ENCODE results near the gene MAST4.

Gene MAST4

DNA sequence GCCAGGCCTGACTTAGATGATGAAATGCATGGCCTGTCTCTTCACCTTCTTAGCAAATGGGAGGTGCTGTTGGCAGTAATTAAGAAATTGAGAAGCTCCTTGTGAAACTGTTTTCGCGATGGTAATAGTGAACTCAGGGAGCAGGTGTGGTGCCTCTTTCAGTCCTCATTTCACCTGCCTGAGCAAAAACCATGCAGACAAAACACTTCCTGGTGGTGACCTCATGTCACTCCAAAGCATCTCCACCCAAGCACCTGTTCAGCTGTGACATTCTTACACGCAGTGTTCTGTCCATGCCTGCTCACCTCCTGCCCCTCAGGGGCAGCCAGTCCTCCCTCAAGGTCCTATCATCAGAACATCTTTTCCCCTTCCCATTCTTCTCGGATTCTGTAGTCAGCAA is 453.9 kb downstream of the MAST4 start:
- no peak for FAIRE-seq
- DNase-seq (ENCODE audit: insufficient read length) = no peak
- TF ChIP-seq TAF1 (IDR thresholded peaks at IDR 0.05; ENCODE audit: borderline replicate concordance, low read depth, low read length) (no peak), POLR2AphosphoS5 (IDR thresholded peaks at IDR 0.05; ENCODE audit: low read depth, low read length) (no peak), POLR2A (IDR thresholded peaks at IDR 0.05; ENCODE audit: low read depth, low read length) (no peak)

DNA sequence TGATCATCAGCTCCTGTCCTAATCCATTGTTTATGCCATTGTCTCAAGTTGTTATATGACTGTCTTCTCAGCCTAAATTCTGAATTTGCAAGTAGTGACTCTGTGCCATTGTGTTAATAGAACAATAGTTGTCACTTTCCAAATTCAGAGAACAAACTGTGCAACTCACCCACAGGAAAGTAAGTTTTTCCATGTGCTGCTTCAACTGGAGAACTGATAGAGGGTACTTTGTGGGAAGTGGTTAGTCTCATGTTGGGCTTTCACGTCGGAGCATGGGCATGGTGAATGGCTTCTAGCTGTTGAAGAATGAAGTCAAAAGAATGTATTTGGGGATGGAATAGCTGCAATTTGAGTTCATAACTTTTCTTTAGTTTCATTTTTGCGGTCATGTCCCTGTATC is 454.4 kb downstream of the MAST4 start:
- FAIRE-seq = no peak

DNA sequence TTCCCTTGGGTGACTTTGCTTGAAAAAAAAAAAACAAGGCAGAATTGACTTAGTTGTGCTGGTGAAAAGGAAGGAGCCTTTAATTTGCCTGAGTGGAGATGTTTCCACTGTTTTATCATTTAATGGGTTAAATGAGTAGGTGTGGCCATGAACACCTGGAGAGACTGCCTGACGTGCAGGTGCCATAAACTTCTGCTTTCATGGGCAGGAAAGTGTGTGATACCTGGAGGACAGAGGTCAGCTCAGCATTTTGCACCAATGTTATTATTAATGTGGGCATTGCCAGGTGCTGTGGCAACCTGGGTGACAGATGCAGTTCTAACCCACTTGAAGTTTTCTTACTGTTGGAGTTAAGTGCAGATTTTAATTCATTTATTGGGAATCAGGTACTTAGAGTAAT is 455.0 kb downstream of the MAST4 start:
- FAIRE-seq = no peak
- TF ChIP-seq POLR2AphosphoS5 (IDR thresholded peaks at IDR 0.05; ENCODE audit: low read depth, low read length) (no peak), POLR2A (IDR thresholded peaks at IDR 0.05; ENCODE audit: low read depth, low read length) (no peak), TAF1 (IDR thresholded peaks at IDR 0.05; ENCODE audit: borderline replicate concordance, low read depth, low read length) (no peak)
- DNase-seq (ENCODE audit: insufficient read length) = no peak

More for the DNA sequence above, 454.4 kb downstream of the MAST4 start:
- TF ChIP-seq POLR2AphosphoS5 (IDR thresholded peaks at IDR 0.05; ENCODE audit: low read depth, low read length) (no peak), POLR2A (IDR thresholded peaks at IDR 0.05; ENCODE audit: low read depth, low read length) (no peak), TAF1 (IDR thresholded peaks at IDR 0.05; ENCODE audit: borderline replicate concordance, low read depth, low read length) (no peak)
- no peak for DNase-seq (ENCODE audit: insufficient read length)

DNA sequence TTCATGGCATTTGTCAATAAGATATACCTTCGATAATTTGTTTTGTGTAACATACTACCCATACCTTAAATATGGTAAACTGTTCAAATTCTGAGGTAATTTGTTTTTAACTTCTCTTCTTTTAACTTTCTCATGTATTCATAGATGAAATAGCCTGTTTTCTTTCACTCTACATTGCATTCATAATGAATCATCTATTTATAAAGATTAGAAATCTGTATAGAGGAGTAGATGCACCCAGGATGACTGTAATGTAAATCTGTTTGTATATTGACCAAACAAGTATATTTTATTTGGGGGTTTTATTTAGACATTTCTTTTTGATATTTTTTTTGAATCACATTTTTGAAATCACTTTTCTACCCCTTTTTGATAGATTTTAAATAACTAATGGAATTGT is 455.8 kb downstream of the MAST4 start:
- no peak for FAIRE-seq
- TF ChIP-seq TAF1 (IDR thresholded peaks at IDR 0.05; ENCODE audit: borderline replicate concordance, low read depth, low read length) = no peak
- TF ChIP-seq POLR2A (IDR thresholded peaks at IDR 0.05; ENCODE audit: low read depth, low read length) = no peak
- TF ChIP-seq POLR2AphosphoS5 (IDR thresholded peaks at IDR 0.05; ENCODE audit: low read depth, low read length) = no peak

DNA sequence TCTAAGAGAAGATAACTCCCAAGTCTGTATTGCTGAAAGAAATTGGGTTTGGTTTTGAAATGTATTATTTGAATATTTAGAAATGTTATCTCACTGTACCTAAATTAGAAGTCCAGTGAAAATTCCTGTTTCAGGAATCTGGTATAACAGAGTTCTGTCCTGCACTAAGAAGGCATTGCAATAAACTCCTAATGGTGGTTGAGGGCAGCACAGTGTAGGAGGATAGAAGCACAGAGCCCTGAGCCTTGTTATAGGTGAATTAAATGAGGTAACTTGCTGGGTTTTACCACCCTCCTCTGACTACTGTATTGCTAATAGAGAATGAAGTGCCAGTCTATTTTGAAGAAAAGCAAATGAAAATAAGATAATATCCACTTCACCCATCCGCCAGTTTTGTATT is 457.0 kb downstream of the MAST4 start:
- TF ChIP-seq POLR2A (IDR thresholded peaks at IDR 0.05; ENCODE audit: low read depth, low read length) = no peak
- TF ChIP-seq POLR2AphosphoS5 (IDR thresholded peaks at IDR 0.05; ENCODE audit: low read depth, low read length) = no peak
- no peak for TF ChIP-seq TAF1 (IDR thresholded peaks at IDR 0.05; ENCODE audit: borderline replicate concordance, low read depth, low read length)
- DNase-seq (ENCODE audit: insufficient read length) (no peak), FAIRE-seq (no peak)

More for the DNA sequence above, 455.8 kb downstream of the MAST4 start:
- DNase-seq (ENCODE audit: insufficient read length) = no peak

DNA sequence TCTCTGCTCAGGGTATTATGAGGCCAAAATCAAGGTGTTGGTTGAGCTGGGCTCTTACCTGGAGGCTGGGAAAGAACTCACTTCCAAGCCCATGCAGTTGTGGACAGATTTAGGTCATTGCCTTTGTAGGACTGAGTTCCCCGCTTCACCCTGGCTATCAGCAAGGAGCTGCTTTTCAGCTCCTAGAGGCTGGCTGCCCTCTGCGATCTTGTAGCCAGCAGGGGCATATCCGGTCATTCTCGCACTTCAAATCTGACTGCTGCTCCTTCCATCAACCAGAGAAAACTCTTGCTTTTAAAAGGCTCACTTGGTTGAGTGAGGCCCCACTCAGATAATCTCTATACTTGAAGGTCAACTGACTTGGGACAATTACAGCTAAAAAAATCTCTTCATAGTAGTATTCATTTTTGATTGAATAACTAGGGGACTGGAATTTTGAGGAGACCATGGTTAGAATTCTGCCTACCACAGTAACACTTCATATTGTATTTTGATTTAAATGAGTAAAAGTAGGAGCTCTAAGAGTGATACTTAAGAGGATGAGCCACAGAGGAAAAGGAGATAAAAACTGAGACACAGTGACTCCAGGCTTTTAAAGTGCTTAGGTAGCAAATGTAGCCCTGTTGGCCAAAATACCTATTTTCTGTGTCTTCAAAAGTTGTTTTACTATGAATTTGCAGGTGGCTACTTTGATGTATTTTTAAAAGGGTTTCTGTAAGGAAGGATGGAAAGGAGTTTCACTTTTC is 463.0 kb downstream of the MAST4 start:
- no peak for TF ChIP-seq POLR2AphosphoS5 (IDR thresholded peaks at IDR 0.05; ENCODE audit: low read depth, low read length)
- no peak for TF ChIP-seq POLR2A (IDR thresholded peaks at IDR 0.05; ENCODE audit: low read depth, low read length)
- no peak for TF ChIP-seq TAF1 (IDR thresholded peaks at IDR 0.05; ENCODE audit: borderline replicate concordance, low read depth, low read length)
- FAIRE-seq (no peak), DNase-seq (ENCODE audit: insufficient read length) (no peak)

DNA sequence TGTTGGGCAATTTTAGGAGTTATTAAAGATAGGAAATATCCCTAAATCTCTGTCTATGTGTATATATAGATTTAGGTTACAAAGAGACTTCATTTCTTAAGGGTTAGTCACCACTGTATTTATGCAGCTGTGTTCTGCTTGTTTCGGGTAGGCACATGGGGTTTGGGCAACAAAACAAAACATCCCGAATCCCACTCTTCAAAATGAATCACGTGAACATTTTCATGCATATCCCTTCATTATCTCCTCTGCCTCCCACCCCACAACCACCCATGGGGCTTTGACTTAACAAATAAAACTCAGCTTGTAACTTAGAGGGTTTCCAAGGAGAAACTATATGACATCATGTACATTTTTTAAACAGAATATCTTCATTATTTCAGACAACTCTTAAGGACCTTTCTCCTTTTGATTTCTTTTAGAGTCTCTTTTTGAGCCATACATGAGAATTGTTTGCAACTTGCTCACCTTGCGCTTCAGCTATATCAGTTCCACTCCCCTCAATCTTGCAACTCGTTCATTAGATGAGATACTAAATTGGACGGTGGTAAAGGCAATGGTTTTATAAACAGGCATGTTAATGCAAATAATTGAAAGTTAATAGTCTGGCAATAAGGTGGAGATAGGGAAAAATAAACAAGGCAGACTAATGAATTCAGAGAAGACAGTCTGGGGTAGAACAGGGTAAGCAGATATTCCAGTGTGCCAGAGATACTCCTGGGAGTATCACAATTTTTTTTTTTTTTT is 463.7 kb downstream of the MAST4 start:
- DNase-seq (ENCODE audit: insufficient read length) (no peak), FAIRE-seq (no peak)
- no peak for TF ChIP-seq POLR2AphosphoS5 (IDR thresholded peaks at IDR 0.05; ENCODE audit: low read depth, low read length)
- no peak for TF ChIP-seq TAF1 (IDR thresholded peaks at IDR 0.05; ENCODE audit: borderline replicate concordance, low read depth, low read length)
- TF ChIP-seq POLR2A (IDR thresholded peaks at IDR 0.05; ENCODE audit: low read depth, low read length) = no peak

DNA sequence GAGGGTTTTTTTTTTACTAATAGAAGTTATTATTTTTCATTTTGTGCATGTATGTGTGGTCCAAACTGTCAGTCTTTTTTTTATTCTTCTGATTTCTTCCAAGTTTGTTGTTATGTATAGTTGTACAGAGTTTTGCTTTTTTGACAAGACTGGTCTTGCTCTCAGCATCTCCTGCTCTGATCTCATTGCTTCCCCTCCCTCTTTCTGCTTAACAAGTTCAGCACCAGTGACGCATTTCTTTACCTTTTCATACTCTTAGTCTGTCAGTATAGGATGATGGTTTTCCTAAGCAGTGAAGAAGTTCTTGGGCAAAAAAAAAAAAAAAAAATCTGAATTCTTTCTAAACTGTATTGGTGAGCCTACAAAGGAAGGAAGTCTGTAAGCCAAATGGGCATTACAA is 465.3 kb downstream of the MAST4 start:
- FAIRE-seq (no peak), DNase-seq (ENCODE audit: insufficient read length) (no peak)
- TF ChIP-seq POLR2AphosphoS5 (IDR thresholded peaks at IDR 0.05; ENCODE audit: low read depth, low read length) (no peak), TAF1 (IDR thresholded peaks at IDR 0.05; ENCODE audit: borderline replicate concordance, low read depth, low read length) (no peak), POLR2A (IDR thresholded peaks at IDR 0.05; ENCODE audit: low read depth, low read length) (no peak)

DNA sequence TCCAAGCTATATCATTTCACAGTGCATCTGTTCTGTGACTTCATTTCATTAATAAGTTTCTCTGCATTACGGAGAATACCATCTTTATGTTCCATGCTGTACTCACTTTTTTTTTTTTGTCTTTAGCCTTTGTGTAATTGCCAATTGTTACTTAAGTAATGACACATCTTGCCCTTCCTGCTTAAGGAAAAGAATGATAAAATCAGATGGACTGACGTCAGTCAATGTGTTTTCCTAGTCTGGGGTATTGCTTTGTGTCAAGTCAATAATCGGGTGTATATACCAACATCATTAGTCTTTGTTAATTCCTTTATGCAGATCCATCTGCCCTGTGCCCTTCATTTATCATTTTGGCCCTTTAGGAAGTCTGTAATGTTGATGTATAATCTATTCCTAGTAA is 466.9 kb downstream of the MAST4 start:
- DNase-seq (ENCODE audit: insufficient read length) (no peak), FAIRE-seq (no peak)
- TF ChIP-seq TAF1 (IDR thresholded peaks at IDR 0.05; ENCODE audit: borderline replicate concordance, low read depth, low read length) (no peak), POLR2AphosphoS5 (IDR thresholded peaks at IDR 0.05; ENCODE audit: low read depth, low read length) (no peak), POLR2A (IDR thresholded peaks at IDR 0.05; ENCODE audit: low read depth, low read length) (no peak)

DNA sequence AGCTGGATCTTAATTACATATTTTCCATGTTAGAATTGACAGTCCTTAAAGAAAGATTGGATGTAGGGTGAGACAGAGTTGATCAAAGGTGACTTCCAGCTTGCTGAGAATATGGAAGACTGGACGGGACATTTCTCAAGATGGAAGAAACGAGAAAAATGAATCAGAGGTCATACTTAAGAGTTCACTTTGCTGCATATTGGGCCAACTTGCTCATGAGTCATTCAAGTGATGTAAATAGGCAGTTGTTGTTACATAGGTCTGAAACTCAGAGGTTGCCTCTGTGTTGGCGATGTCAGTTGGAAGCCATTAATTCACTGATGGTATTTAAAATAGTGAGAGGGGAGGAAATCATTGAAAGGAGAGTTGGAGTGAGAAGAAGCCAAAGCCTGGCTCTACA is 467.6 kb downstream of the MAST4 start:
- no peak for TF ChIP-seq POLR2A (IDR thresholded peaks at IDR 0.05; ENCODE audit: low read depth, low read length)
- TF ChIP-seq POLR2AphosphoS5 (IDR thresholded peaks at IDR 0.05; ENCODE audit: low read depth, low read length) = no peak
- TF ChIP-seq TAF1 (IDR thresholded peaks at IDR 0.05; ENCODE audit: borderline replicate concordance, low read depth, low read length) = no peak
- DNase-seq (ENCODE audit: insufficient read length) (no peak), FAIRE-seq (peak; percentile 17)

DNA sequence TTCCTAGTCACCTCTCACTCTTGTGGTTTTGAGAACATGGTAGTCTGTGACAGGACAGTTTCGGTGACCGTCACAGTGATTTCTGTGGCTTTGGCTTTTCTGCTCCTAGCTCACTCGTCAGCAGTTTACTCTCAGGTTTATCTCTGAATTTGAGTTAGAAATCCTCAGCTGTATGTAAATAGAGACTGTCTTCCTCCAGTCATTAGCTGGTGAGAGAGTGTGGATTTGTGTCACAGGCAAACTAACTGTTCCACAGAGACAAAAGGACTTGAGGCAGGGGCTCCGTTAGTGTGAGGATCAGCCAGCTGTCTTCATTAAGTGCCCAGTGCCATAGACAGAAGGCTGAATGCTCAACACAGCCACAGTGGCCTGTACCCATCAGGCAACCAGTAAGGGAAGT is 469.0 kb downstream of the MAST4 start:
- FAIRE-seq (peak; percentile 51), DNase-seq (ENCODE audit: insufficient read length) (no peak)
- TF ChIP-seq TAF1 (IDR thresholded peaks at IDR 0.05; ENCODE audit: borderline replicate concordance, low read depth, low read length) (no peak), POLR2AphosphoS5 (IDR thresholded peaks at IDR 0.05; ENCODE audit: low read depth, low read length) (no peak), POLR2A (IDR thresholded peaks at IDR 0.05; ENCODE audit: low read depth, low read length) (no peak)

DNA sequence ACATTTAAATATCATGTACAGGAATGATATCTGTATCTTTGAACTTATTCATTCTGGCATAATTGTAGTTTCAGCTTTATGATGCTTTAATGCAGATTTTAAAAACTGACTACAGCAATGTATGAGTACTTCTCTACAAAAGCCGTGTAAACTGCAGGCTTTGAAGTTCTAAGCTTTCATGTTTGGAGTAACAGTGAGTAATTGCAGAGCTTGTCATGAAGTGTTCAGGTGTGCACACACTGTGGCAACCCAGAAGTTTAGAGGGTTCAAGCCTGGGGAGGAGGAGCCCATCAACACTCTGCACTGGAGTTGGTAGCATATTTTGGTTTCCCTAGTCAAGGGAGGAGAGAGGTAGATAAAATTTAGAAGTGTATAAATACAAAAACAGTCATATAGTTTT is 469.5 kb downstream of the MAST4 start:
- no peak for TF ChIP-seq POLR2AphosphoS5 (IDR thresholded peaks at IDR 0.05; ENCODE audit: low read depth, low read length)
- no peak for TF ChIP-seq POLR2A (IDR thresholded peaks at IDR 0.05; ENCODE audit: low read depth, low read length)
- no peak for TF ChIP-seq TAF1 (IDR thresholded peaks at IDR 0.05; ENCODE audit: borderline replicate concordance, low read depth, low read length)
- FAIRE-seq (peak; percentile 9), DNase-seq (ENCODE audit: insufficient read length) (no peak)

Data from GM12892 (cell line).